ENCODE results near the gene MON2. TPM values are rescaled to one million over a fixed set of nuclear protein-coding genes. Genes with fewer than 3 reads are reported as not detected.

MON2 gene
- total and polyA plus RNA-seq, 2 of the 13 experiments (the other 11 are each of a cell fraction or from before 2014, with no cell fraction given) = 10.5 to 24.8 TPM

DNA sequence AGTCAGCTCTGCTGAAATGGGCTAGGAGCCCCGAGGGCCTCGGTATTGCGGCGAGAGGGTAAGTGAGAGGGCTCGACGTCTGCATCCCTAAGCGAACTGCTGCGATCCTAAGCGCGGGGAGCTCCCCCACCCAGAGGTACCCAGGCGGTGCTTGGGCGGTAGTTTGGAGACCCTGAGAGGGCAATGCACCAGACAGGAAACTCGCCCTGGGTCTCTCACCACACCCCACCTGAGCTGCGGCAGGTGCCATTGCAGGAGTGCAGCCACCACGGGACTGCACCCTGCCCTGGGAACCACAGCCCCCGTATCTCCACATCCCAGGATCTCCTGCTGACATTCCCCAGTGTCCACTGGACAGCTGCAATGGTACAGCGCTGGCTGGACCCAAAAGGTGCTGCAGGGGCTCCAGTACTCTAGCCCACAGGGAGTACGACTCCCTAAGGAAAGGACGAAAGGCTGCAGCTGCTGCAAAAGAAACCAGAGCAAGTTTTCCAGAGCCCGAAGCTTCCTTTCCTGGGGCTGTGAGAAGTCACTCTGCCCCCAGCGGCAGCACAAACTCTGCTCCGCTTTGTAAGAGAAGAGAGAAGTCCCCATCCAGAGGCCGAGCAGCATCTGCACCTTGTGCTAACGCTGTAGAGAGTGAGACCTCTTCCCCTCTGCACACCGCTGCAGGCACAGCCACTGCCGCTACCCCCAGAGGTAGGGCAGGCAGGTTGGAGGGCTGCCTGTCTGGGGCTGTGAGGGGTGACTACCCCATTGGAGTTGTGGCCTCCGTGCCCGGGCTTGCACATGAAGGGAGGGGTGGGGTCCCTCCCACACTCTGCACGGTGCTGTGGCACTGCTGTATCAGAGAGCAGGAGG lies 31.1 kb upstream of the MON2 start (continued):
- TF ChIP-seq, protein P1, sequence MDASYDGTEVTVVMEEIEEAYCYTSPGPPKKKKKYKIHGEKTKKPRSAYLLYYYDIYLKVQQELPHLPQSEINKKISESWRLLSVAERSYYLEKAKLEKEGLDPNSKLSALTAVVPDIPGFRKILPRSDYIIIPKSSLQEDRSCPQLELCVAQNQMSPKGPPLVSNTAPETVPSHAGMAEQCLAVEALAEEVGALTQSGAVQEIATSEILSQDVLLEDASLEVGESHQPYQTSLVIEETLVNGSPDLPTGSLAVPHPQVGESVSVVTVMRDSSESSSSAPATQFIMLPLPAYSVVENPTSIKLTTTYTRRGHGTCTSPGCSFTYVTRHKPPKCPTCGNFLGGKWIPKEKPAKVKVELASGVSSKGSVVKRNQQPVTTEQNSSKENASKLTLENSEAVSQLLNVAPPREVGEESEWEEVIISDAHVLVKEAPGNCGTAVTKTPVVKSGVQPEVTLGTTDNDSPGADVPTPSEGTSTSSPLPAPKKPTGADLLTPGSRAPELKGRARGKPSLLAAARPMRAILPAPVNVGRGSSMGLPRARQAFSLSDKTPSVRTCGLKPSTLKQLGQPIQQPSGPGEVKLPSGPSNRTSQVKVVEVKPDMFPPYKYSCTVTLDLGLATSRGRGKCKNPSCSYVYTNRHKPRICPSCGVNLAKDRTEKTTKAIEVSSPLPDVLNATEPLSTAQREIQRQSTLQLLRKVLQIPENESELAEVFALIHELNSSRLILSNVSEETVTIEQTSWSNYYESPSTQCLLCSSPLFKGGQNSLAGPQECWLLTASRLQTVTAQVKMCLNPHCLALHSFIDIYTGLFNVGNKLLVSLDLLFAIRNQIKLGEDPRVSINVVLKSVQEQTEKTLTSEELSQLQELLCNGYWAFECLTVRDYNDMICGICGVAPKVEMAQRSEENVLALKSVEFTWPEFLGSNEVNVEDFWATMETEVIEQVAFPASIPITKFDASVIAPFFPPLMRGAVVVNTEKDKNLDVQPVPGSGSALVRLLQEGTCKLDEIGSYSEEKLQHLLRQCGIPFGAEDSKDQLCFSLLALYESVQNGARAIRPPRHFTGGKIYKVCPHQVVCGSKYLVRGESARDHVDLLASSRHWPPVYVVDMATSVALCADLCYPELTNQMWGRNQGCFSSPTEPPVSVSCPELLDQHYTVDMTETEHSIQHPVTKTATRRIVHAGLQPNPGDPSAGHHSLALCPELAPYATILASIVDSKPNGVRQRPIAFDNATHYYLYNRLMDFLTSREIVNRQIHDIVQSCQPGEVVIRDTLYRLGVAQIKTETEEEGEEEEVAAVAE (CRISPR knock-in tag; IDR thresholded peaks at IDR 0.05; ENCODE audit: borderline replicate concordance) = no peak
- TF ChIP-seq, protein P2, sequence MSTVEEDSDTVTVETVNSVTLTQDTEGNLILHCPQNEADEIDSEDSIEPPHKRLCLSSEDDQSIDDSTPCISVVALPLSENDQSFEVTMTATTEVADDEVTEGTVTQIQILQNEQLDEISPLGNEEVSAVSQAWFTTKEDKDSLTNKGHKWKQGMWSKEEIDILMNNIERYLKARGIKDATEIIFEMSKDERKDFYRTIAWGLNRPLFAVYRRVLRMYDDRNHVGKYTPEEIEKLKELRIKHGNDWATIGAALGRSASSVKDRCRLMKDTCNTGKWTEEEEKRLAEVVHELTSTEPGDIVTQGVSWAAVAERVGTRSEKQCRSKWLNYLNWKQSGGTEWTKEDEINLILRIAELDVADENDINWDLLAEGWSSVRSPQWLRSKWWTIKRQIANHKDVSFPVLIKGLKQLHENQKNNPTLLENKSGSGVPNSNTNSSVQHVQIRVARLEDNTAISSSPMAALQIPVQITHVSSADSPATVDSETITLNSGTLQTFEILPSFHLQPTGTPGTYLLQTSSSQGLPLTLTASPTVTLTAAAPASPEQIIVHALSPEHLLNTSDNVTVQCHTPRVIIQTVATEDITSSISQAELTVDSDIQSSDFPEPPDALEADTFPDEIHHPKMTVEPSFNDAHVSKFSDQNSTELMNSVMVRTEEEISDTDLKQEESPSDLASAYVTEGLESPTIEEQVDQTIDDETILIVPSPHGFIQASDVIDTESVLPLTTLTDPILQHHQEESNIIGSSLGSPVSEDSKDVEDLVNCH (CRISPR knock-in tag; IDR thresholded peaks at IDR 0.05) = no peak
- TF ChIP-seq HMGXB4 (CRISPR knock-in tag; IDR thresholded peaks at IDR 0.05; ENCODE audit: borderline replicate concordance in 1 of 2, low read depth in 1 of 2) (peak in 1 of 2 experiments; percentile 33; a peak in 2 of 4 replicates), ASH2L (IDR thresholded peaks at IDR 0.05; ENCODE audit: insufficient read length, low read depth, low read length) (peak; percentile 15), ISL2 (CRISPR knock-in tag; IDR thresholded peaks at IDR 0.05) (no peak), NBN (conservative IDR thresholded peaks at IDR 0.05) (no peak), ZBTB4 (CRISPR knock-in tag; IDR thresholded peaks at IDR 0.05; ENCODE audit: borderline replicate concordance) (0 out of 2 replicates have a peak, but pooled peaks have one; percentile 7), PTBP1 (IDR thresholded peaks at IDR 0.05; ENCODE audit: low read depth, low read length, poor library complexity, severe bottlenecking) (no peak), HES4 (CRISPR knock-in tag; IDR thresholded peaks at IDR 0.05; ENCODE audit: borderline replicate concordance) (0 out of 2 replicates have a peak, but pooled peaks have one; percentile 30), MEF2D (CRISPR knock-in tag; IDR thresholded peaks at IDR 0.05) (no peak), FOXJ3 (CRISPR knock-in tag; IDR thresholded peaks at IDR 0.05; ENCODE audit: borderline replicate concordance) (no peak), PCBP1 (IDR thresholded peaks at IDR 0.05; ENCODE audit: borderline replicate concordance, low read depth, low read length) (no peak), KAT2B (IDR thresholded peaks at IDR 0.05; ENCODE audit: borderline replicate concordance, low read depth, low read length) (no peak), SNAI1 (CRISPR knock-in tag; IDR thresholded peaks at IDR 0.05; ENCODE audit: borderline replicate concordance) (0 out of 2 replicates have a peak, but pooled peaks have one; percentile 49), ZNF260 (CRISPR knock-in tag; IDR thresholded peaks at IDR 0.05; ENCODE audit: borderline replicate concordance, low read depth) (no peak)
